ENCODE measurements around the gene TGOLN2.

DNA sequence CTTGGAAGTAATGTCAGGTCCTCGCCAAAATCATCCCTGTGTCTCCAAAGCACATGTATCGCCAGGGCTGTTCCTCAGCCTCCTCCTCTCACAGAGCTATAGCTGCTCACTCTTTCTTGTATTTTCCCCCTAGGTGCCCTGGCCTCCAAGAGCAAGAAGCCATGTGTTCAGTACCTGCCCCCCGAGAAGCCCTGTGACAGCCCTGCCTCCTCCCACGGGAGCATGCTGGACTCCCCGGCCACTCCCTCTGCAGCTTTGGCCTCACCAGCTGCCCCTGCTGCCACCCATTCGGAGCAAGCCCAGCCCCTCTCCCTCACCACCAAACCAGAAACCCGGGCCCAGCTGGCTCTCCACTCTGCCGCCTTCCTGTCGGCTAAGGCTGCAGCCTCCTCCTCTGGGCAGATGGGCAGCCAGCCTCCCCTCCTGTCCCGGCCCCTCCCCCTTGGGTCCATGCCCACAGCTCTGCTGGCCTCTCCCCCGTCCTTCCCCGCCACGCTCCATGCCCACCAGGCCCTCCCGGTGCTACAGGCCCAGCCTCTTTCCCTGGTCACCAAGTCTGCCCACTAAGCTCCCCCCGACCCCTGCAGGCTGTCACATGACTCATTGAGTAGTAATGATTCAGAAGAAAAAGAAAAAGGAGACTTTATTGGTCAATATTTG lies 18.8 kb downstream of the TGOLN2 start:
- TF ChIP-seq EP300 (IDR thresholded peaks at IDR 0.05) (no peak), POLR2AphosphoS5 (IDR thresholded peaks at IDR 0.05) (no peak), POLR2A (IDR thresholded peaks at IDR 0.05; ENCODE audit: low read depth) (no peak)
- TF ChIP-seq, protein P1, sequence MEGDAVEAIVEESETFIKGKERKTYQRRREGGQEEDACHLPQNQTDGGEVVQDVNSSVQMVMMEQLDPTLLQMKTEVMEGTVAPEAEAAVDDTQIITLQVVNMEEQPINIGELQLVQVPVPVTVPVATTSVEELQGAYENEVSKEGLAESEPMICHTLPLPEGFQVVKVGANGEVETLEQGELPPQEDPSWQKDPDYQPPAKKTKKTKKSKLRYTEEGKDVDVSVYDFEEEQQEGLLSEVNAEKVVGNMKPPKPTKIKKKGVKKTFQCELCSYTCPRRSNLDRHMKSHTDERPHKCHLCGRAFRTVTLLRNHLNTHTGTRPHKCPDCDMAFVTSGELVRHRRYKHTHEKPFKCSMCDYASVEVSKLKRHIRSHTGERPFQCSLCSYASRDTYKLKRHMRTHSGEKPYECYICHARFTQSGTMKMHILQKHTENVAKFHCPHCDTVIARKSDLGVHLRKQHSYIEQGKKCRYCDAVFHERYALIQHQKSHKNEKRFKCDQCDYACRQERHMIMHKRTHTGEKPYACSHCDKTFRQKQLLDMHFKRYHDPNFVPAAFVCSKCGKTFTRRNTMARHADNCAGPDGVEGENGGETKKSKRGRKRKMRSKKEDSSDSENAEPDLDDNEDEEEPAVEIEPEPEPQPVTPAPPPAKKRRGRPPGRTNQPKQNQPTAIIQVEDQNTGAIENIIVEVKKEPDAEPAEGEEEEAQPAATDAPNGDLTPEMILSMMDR (IDR thresholded peaks at IDR 0.05), result no peak
